Tibial artery (tissue), 4 donors: ENCODE data around the gene CCL4.
"Not testable (repeated sequence)": the region's sequence is repeated elsewhere in the genome, so short reads cannot be mapped to it uniquely, and the experiment has no call there.

Experiments used
- DNase-seq, 2 donors: peaks; one replicate each; pipeline ENCODE4 v3.0.0-alpha.2; 2019
- H3K27ac ChIP-seq, 2 donors: fragments of 200-600 bp; sonication (generic) in 1 of 2; 1 replicate in 1 of 2; 2 replicates in 1 of 2; pipeline ENCODE4 v1.5.1; 2018 to 2019; ENCODE audit warnings: mild to moderate bottlenecking in 1 of 2
- H3K27me3 ChIP-seq, 2 donors: fragments of 200-600 bp; sonication (generic) in 1 of 2; one replicate each; pipeline versions ENCODE4 v1.5.1 to v1.6.0; 2016 to 2019
- H3K36me3 ChIP-seq, 3 donors: fragments of 200-600 bp; sonication (generic) in 2 of 3; one replicate each; pipeline ENCODE4 v1.5.1; 2016 to 2019; ENCODE audit warnings: mild to moderate bottlenecking in 2 of 3
- H3K4me1 ChIP-seq, 4 donors: fragments of 200-600 bp; sonication (generic) in 2 of 4; 1 replicate in 3 of 4; 2 replicates in 1 of 4; pipeline ENCODE4 v1.5.1; 2016 to 2019
- H3K4me3 ChIP-seq, 2 donors: fragments of 200-600 bp; sonication (generic) in 1 of 2; 1 replicate in 1 of 2; 2 replicates in 1 of 2; pipeline ENCODE4 v1.5.1; 2018 to 2019; ENCODE audit warnings: mild to moderate bottlenecking in 2 of 2
- H3K9me3 ChIP-seq, 3 donors: fragments of 200-600 bp; sonication (generic) in 1 of 3; one replicate each; pipeline ENCODE4 v1.5.1; 2016 to 2019
- intact Hi-C: fragments of 100-400 bp; cut with DNase I; formaldehyde crosslinking; loops from one replicate; pipeline ENCODE4 v1.15.0; 2023; ENCODE audit warnings: low total_unique reads
- TF ChIP-seq, protein P1 (sequence below), 2 experiments: fragments of 200-600 bp in 1 of 2; fragments of 450-650 bp in 1 of 2; IDR thresholded peaks; one replicate each; pipeline ENCODE4 v1.5.1; 2017 to 2019; ENCODE audit warnings: antibody characterized with exemption in 2 of 2, mild to moderate bottlenecking in 1 of 2, moderate library complexity in 1 of 2

The CCL4 gene

DNA sequence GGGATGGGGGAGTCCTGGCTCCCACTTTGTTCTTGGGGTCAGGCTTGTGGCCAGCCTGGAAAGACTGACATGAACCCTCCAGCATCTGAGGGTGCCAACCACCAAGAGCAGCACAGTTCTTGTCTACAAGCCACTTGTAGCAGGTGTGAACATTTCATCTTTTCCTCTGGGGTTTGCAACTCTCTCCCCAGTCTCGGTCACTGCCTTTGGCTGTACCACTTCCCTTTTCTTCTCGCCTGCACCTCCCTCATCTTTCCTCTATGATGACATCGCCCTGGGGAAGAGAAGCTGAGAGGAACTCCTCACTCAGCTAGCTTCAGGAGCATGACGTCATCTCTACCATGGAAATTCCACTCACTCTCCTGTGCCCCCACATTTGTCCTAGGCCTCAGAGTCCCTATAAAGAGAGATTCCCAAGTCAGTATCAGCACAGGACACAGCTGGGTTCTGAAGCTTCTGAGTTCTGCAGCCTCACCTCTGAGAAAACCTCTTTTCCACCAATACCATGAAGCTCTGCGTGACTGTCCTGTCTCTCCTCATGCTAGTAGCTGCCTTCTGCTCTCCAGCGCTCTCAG, at the start of gene CCL4:
Gene CCL4 (plus strand): TSS at position 427 of the 575 bp plus-strand sequence. CDS start 79 bp downstream, at position 506.
- H3K27ac ChIP-seq, intact Hi-C loops, DNase-seq, H3K4me1 ChIP-seq, H3K36me3 ChIP-seq, H3K9me3 ChIP-seq, H3K4me3 ChIP-seq, H3K27me3 ChIP-seq: not testable (repeated sequence)

DNA sequence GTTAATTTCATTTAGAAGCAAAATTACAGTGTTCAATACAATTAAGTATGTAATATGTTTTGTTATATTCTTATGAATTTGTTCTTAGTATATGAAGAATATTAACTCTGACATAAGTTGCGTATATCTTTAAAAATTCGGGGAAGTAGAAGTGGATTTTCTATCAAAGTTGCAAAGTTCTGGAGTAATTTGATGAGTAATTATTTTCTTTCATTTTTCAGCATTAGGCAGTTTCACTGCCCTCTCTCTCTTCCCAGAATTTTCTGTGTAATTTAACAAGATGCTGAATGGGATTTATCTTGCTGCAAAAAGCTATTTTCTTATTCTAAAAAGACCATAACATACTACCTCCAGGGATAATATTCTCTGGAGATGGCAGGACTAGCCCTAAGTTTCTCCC, 48.5 kb upstream of the CCL4 start:
- DNase-seq: no peak
- no peaks in the 10 kb centered on the region for H3K4me1 ChIP-seq
- no peak overlapping the region for H3K4me3 ChIP-seq
- peaks cover 0 to 7% (median 3%) of the 10 kb centered on the region in 3 donors for H3K9me3 ChIP-seq
- no peak overlapping the region for H3K27ac ChIP-seq
- H3K36me3 ChIP-seq: no peaks in the 10 kb centered on the region
- no peaks in the 10 kb centered on the region for H3K27me3 ChIP-seq
- intact Hi-C loops: no loop called here
- TF ChIP-seq, protein P1, sequence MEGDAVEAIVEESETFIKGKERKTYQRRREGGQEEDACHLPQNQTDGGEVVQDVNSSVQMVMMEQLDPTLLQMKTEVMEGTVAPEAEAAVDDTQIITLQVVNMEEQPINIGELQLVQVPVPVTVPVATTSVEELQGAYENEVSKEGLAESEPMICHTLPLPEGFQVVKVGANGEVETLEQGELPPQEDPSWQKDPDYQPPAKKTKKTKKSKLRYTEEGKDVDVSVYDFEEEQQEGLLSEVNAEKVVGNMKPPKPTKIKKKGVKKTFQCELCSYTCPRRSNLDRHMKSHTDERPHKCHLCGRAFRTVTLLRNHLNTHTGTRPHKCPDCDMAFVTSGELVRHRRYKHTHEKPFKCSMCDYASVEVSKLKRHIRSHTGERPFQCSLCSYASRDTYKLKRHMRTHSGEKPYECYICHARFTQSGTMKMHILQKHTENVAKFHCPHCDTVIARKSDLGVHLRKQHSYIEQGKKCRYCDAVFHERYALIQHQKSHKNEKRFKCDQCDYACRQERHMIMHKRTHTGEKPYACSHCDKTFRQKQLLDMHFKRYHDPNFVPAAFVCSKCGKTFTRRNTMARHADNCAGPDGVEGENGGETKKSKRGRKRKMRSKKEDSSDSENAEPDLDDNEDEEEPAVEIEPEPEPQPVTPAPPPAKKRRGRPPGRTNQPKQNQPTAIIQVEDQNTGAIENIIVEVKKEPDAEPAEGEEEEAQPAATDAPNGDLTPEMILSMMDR (IDR thresholded peaks at IDR 0.05): no peak

DNA sequence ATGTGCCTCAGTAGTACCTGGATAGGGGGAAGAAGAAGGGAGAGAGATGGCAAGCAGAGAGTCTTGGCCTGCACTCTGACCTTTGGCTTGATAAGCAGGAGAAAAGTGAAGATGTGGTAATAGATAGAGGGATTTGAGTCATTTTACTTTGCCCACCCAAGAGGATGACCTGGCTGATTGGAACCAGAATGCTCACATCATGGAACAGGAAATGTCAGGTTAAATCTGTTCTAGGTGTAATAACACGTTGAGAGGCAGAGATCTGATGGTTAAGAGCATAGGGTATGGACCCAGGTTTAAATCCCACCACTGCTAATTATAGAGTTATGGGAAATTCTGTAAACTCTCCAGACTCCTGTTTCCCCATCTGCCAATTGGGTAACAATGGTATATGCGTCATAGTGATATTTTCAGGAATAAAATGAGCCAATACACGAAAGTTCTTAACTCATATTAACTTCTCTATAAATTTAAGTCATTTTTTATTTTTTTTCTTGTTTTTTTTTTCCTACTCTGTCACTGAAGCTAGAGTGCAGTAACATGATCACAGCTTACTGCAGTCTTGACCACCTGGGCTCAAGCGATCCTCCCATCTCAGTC, 47.6 kb upstream of the CCL4 start:
- H3K36me3 ChIP-seq: no peaks in the 10 kb centered on the region
- TF ChIP-seq, protein P1 (IDR thresholded peaks at IDR 0.05): no peak
- H3K27me3 ChIP-seq: no peaks in the 10 kb centered on the region
- H3K4me3 ChIP-seq: no peak overlapping the region
- DNase-seq: no peak
- intact Hi-C loops: no loop called here
- no peaks in the 10 kb centered on the region for H3K4me1 ChIP-seq
- H3K9me3 ChIP-seq: peaks cover 0 to 3% (median 0%) of the 10 kb centered on the region in 3 donors
- H3K27ac ChIP-seq: no peak overlapping the region

DNA sequence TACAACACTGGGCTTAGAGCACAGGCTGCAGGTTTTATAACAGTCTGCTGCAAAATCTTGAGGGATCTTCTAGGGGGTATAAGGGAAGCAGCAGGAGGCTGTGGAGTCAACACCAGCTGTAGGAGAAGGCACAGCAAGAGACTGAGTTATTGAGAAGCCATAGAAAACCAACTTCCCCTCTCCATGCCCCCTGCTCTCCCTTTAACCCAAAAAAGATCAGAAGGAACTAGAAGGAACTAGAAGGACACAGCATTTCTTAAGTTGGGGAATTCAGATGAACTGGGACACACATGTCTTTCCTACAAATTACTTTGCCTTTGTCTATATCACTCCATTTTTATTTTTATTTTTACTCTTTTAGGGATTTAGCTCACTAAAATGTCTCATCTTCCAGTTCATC, 45.7 kb upstream of the CCL4 start:
- no peaks in the 10 kb centered on the region for H3K4me1 ChIP-seq
- no peak overlapping the region for H3K4me3 ChIP-seq
- no peaks in the 10 kb centered on the region for H3K27me3 ChIP-seq
- TF ChIP-seq, protein P1 (IDR thresholded peaks at IDR 0.05): no peak
- no peaks in the 10 kb centered on the region for H3K36me3 ChIP-seq
- intact Hi-C loops: no loop called here
- H3K9me3 ChIP-seq: no peaks in the 10 kb centered on the region
- H3K27ac ChIP-seq: no peak overlapping the region
- DNase-seq: no peak

DNA sequence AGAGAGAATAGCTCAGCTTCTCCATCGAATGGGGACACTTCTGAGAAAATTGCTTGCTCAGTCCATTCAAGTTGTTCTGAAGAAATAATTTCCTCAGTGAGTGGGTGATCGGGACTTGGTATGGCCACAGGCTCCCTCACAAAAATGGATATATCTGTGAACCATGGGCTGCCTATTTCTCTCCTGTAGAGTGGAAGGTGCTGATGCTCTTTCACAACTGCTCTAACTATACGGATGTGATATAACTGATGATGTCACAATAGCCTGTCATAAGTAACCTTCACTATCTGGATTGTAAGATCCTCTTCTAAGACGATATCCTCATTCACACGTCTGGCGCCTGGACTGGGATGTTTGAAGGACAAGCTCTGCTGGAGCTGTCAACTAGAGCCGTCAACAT, 44.2 kb upstream of the CCL4 start:
- DNase-seq: no peak
- intact Hi-C loops: no loop called here
- Histone ChIP-seq H3K36me3 (no peaks in the 10 kb centered on the region), H3K4me3 (no peak overlapping the region), H3K4me1 (no peaks in the 10 kb centered on the region), H3K27ac (no peak overlapping the region), H3K9me3 (no peaks in the 10 kb centered on the region), H3K27me3 (no peaks in the 10 kb centered on the region)
- TF ChIP-seq, protein P1 (IDR thresholded peaks at IDR 0.05): no peak

DNA sequence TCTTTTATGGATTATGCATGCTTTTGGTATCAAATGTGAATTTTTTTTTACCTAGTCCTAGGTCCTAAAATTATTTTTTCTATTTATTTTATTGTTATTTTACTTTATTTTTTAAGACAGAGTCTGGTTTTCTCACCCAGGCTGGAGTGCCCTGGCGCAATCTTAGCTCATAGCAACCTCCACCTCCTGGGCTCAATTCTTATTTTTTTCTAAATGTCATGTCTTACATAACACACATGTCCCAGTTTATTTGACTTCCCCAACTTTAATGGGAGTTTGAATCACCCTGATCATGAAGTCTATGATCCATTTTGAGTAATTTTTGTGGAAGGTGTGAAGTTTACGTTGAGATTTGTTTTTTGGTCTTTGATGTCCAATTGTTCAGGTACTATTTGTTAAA, 42.8 kb upstream of the CCL4 start:
- intact Hi-C loops: no loop called here
- H3K4me3 ChIP-seq: no peak overlapping the region
- DNase-seq: no peak

More for the DNA sequence above, 42.8 kb upstream of the CCL4 start:
- Histone ChIP-seq H3K4me1 (no peaks in the 10 kb centered on the region), H3K36me3 (no peaks in the 10 kb centered on the region), H3K27ac (no peak overlapping the region), H3K9me3 (no peaks in the 10 kb centered on the region), H3K27me3 (no peaks in the 10 kb centered on the region)
- TF ChIP-seq, protein P1 (IDR thresholded peaks at IDR 0.05): no peak
